HepG2 (cell line): Measurements from ENCODE around the gene TCF7L2. TPM values are rescaled to one million over a fixed set of nuclear protein-coding genes. Genes with fewer than 3 reads are reported as not detected.

Experiments
- ATAC-seq: fragments of 200-7000 bp; cut with Tn5 transposase; 3 replicates; pipeline ENCODE4 v1.9.1; 2020; ENCODE audit warnings: mild to moderate bottlenecking, moderate library complexity
- BruUV-seq: library from RNA; stranded (reverse); fragments of 400-500 nt; replicated peaks from 2 replicates; lab custom pipeline; 2021; lab: Mats Ljungman, UMichigan
- CTCF ChIA-PET: fragments of 300-600 bp; formaldehyde crosslinking; extraction: SDS; loops from one replicate; lab custom pipeline; 2021; ENCODE audit warnings: low total read pairs, inconsistent platforms, low intra/inter-chr PET ratio; lab: Yijun Ruan, JAX
- POLR2A ChIA-PET: fragments of 350-600 bp; sonication (Branson Sonifier 250); formaldehyde crosslinking; loops from one replicate; lab custom pipeline; 2020; ENCODE audit warnings: antibody characterized with exemption, inconsistent platforms; lab: Yijun Ruan, JAX
- DNase-seq: peaks from one replicate; pipeline ENCODE4 v3.0.0-alpha.2; 2015; ENCODE audit warnings: low spot score
- FAIRE-seq: peaks from 3 replicates; lab custom pipeline; 2011; peaks lifted over from hg19 to GRCh38; lab: Jason Lieb, UNC
- H2AFZ ChIP-seq: one replicate; pipeline ENCODE4 v1.6.1; 2011; ENCODE audit warnings: low read length, inconsistent platforms
- H3K27ac ChIP-seq: fragments of 300-600 bp; 3 replicates; pipeline ENCODE4 v1.8.0; 2011; ENCODE audit warnings: mixed run types, mild to moderate bottlenecking, mixed read lengths, low read length, inconsistent platforms; ENCODE audit not compliant: insufficient read depth; ENCODE audit errors: extremely low read length
- H3K27me3 ChIP-seq, 2 experiments: fragments of 200-600 bp in 1 of 2; 2 replicates in 1 of 2; 3 replicates in 1 of 2; pipeline versions ENCODE4 v1.6.0 to v1.8.0; 2011; ENCODE audit warnings: low read length in 2 of 2, mild to moderate bottlenecking in 2 of 2, moderate library complexity in 2 of 2, inconsistent platforms in 1 of 2; ENCODE audit not compliant: insufficient read depth in 2 of 2, control insufficient read depth in 1 of 2
- H3K36me3 ChIP-seq, 2 experiments: fragments of 200-600 bp in 1 of 2; replicated peaks in 1 of 2; 2 replicates in 1 of 2; 3 replicates in 1 of 2; pipeline versions ENCODE4 v1.5.1 to v1.8.0; 2011; ENCODE audit warnings: low read length in 2 of 2, inconsistent platforms in 1 of 2; ENCODE audit not compliant: insufficient read depth in 2 of 2, control insufficient read depth in 1 of 2
- H3K4me1 ChIP-seq: 2 replicates; pipeline ENCODE4 v1.5.1; 2012; ENCODE audit warnings: low read length, inconsistent platforms; ENCODE audit not compliant: insufficient read depth
- H3K4me2 ChIP-seq: 2 replicates; pipeline ENCODE4 v1.6.0; 2011; ENCODE audit warnings: low read depth, low read length, inconsistent platforms
- H3K4me3 ChIP-seq, 3 experiments: fragments of 200-600 bp in 1 of 3; sonication (generic), shearing (Covaris generic) in 1 of 3; replicated peaks in 1 of 3; 2 replicates each; pipeline ENCODE4 v1.5.1; 2011 to 2016; ENCODE audit warnings: low read length in 3 of 3, inconsistent platforms in 2 of 3, low read depth in 2 of 3, mild to moderate bottlenecking in 2 of 3, control low read depth in 1 of 3, mixed read lengths in 1 of 3; ENCODE audit not compliant: insufficient read depth in 1 of 3
- H3K79me2 ChIP-seq: one replicate; pipeline ENCODE4 v1.6.1; 2011; ENCODE audit warnings: low read length, inconsistent platforms; ENCODE audit not compliant: insufficient read depth
- H3K9ac ChIP-seq: 2 replicates; pipeline ENCODE4 v1.6.0; 2011; ENCODE audit warnings: mild to moderate bottlenecking, low read depth, low read length, inconsistent platforms; ENCODE audit not compliant: insufficient read depth
- H3K9me3 ChIP-seq: 2 replicates; pipeline ENCODE4 v1.5.1; 2012; ENCODE audit warnings: mild to moderate bottlenecking, low read length
- H4K20me1 ChIP-seq: 2 replicates; pipeline ENCODE4 v1.6.0; 2011; ENCODE audit warnings: inconsistent platforms, mild to moderate bottlenecking, low read length, moderate library complexity; ENCODE audit not compliant: insufficient read depth
- NCOR1 ChIP-seq: fragments of 200-600 bp; sonication (generic); IDR thresholded peaks from 2 replicates; pipeline ENCODE4 v1.7.0; 2017; ENCODE audit warnings: antibody characterized with exemption, low read length, borderline replicate concordance
- SOX13 ChIP-seq, 3 experiments: fragments of 450-650 bp in 1 of 3; sonication (generic) in 1 of 3; formaldehyde crosslinking in 1 of 3; IDR thresholded peaks in 2 of 3; conservative IDR thresholded peaks in 1 of 3; 2 replicates each; pipeline versions ENCODE4 v1.5.0 to v1.6.1; 2016 to 2020; ENCODE audit warnings: antibody characterized with exemption in 1 of 3, mild to moderate bottlenecking in 1 of 3, missing compliant biosample characterization in 1 of 3, missing genetic modification reagents in 1 of 3, moderate library complexity in 1 of 3
- ZNF512B ChIP-seq: sonication (generic); formaldehyde crosslinking; IDR thresholded peaks from 2 replicates; pipeline ENCODE4 v1.5.1; 2020; ENCODE audit warnings: missing genetic modification reagents, mild to moderate bottlenecking, borderline replicate concordance
- WGBS: methylation state at CpG from one replicate; pipeline ENCODE4 v1.1.6; 2017; ENCODE audit warnings: low lambda C conversion rate; 5-methylcytosine and 5-hydroxymethylcytosine counted together
- in situ Hi-C: cut with HindIII; loops from 2 replicates; pipeline ENCODE4 v1.10.0; 2017; ENCODE audit warnings: low pct_unique_long_range_greater_than_20kb; ENCODE audit not compliant: extremely low pct_ligation_motif_present
- intact Hi-C: fragments of 100-400 bp; cut with micrococcal nuclease; formaldehyde crosslinking; loops from one replicate; pipeline ENCODE4 v1.10.0; 2022; ENCODE audit not compliant: unreplicated experiment
- polyA plus RNA-seq, 8 experiments: library from polyadenylated mRNA; depleted of rRNA in 3 of 8; stranded (reverse) in 7 of 8; unstranded in 1 of 8; fragments of >200 nt; fragmentation: Illumina TruSeq in 4 of 8; extraction: Trizol in 4 of 8; gene quantifications; 2 replicates each; pipeline versions ENCODE4 v1.2.1 to v1.2.3, GENCODE V29; 2011 to 2016; ENCODE audit warnings: low read depth in 4 of 8, missing spikeins in 1 of 8, mixed read lengths in 1 of 8; ENCODE audit not compliant: insufficient read depth in 1 of 8
- total RNA-seq, 5 experiments: library from RNA; depleted of rRNA; stranded (reverse); fragments of >200 nt; fragmentation: Illumina TruSeq; extraction: Trizol; gene quantifications; 2 replicates each; pipeline ENCODE4 v1.2.3, GENCODE V29; 2016; ENCODE audit warnings: low read depth in 1 of 5

TCF7L2 gene
- total and polyA plus RNA-seq, 2 of the 13 experiments (the other 11 are each of a cell fraction or from before 2014, with no cell fraction given) = 3.9 to 13.7 TPM

GRCh38 chr10:113002449-113002777, 52.4 kb downstream of the TCF7L2 start:
- H3K4me1 ChIP-seq = peaks cover 81% of the 10 kb centered on the region
- H3K27ac ChIP-seq = no peak overlapping the region
- no TSS peak for BruUV-seq
- no peak for TF ChIP-seq NCOR1
- CTCF ChIA-PET = no interaction called here
- peaks cover 96% of the 10 kb centered on the region for H4K20me1 ChIP-seq
- FAIRE-seq (no peak), DNase-seq (no peak), ATAC-seq (no peak)
- WGBS = 100% methylated on average over 1 of the region's 1 CpG
- no peaks in the 10 kb centered on the region for H3K9me3 ChIP-seq
- no peaks in the 10 kb centered on the region for H3K27me3 ChIP-seq
- POLR2A ChIA-PET = no interaction called here
- no peak overlapping the region for H3K4me3 ChIP-seq
- H3K79me2 ChIP-seq = peaks cover 94% of the 10 kb centered on the region
- H3K36me3 ChIP-seq = peaks cover 5 to 27% of the 10 kb centered on the region in 2 experiments; a peak in 4 of 5 replicates
- H3K4me2 ChIP-seq = no peak overlapping the region
- intact Hi-C loops = no loop called here
- in situ Hi-C loops = no loop called here
- no peak overlapping the region for H3K9ac ChIP-seq
- no peak overlapping the region for H2AFZ ChIP-seq

- TF ChIP-seq SOX13 (IDR thresholded peaks at IDR 0.05) (no peak), SOX13 (CRISPR knock-in tag; conservative IDR thresholded peaks at IDR 0.05 in 1 of 2, IDR thresholded peaks at IDR 0.05 in 1 of 2) (0 out of 4 replicates have a peak, but pooled peaks of 1 of the 2 experiments have one; percentile 19), ZNF512B (no peak)
- 83% methylated on average over 3 of the region's 3 CpGs for WGBS
- in situ Hi-C loops = no loop called here
- H3K4me1 ChIP-seq = peaks cover 88% of the 10 kb centered on the region
- intact Hi-C loops = no loop called here
- no peak for FAIRE-seq
- H3K4me2 ChIP-seq = no peak overlapping the region; the same call in 1 of the 2 replicates
- peaks cover 4 to 26% of the 10 kb centered on the region in 2 experiments; a peak in 4 of 5 replicates for H3K36me3 ChIP-seq
- no TSS peak for BruUV-seq
- POLR2A ChIA-PET = no interaction called here
- no peak overlapping the region for H3K27ac ChIP-seq
- peak; percentile 17 for DNase-seq
- H3K9ac ChIP-seq = no peak overlapping the region
- no peak overlapping the region for H2AFZ ChIP-seq
- ATAC-seq = no peak
- H4K20me1 ChIP-seq = peaks cover 96% of the 10 kb centered on the region
- CTCF ChIA-PET = no interaction called here
- no peaks in the 10 kb centered on the region for H3K27me3 ChIP-seq
- H3K9me3 ChIP-seq = no peaks in the 10 kb centered on the region
- H3K79me2 ChIP-seq = peaks cover 94% of the 10 kb centered on the region
- no peak overlapping the region for H3K4me3 ChIP-seq
These were observed 53.0 kb downstream of the TCF7L2 start for GRCh38 chr10:113003052-113003451.
